Jurkat, Clone E6-1 (cell line): ENCODE results near the gene MYO15B.
"Not testable (repeated sequence)": the region's sequence is repeated elsewhere in the genome, so short reads cannot be mapped to it uniquely, and the experiment has no call there.

Source experiments
- DNase-seq: peaks from one replicate; pipeline ENCODE4 v3.0.0-alpha.2; 2011; ENCODE audit warnings: low read depth, low spot score
- H3K4me3 ChIP-seq: 2 replicates; pipeline ENCODE4 v1.5.1; 2011; ENCODE audit warnings: mild to moderate bottlenecking, low read length, control low read depth, moderate library complexity

Gene MYO15B

DNA sequence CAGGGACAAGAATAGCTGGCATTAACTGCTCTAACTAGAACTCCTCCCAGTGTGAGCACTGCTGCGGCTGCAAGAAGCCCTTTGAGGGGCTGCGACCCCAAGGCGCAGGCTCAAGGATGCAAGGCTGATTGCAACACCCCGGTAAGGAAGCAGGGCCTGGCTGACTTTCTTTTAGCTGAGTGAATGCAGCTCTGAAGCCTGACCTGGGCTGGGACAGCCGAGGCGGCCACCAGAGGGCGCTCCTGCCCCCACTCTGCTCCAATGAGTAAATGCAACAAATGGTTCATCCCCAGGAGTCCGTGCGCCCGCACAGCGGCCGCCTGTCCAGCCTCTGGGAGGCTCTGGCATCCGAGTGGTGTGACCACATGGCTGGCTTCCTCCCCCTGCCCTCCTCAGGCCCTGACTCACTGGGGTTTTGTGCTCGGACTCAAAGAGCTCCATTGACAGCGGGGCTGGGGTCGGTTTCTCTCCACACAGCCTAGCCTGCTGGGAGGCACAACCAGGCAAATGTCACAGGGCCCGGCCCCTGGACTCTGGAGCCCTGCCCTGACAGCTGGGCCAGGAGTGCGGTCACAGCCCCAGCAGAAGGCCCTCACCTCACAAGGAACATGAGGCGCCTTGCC is 45.4 kb downstream of the MYO15B start, which contains the start of gene SMIM5:
TSS of gene SMIM5 (plus strand) at position 572 of the 623 bp plus-strand sequence. CDS start 6,768 bp downstream, outside the sequence.
- H3K4me3 ChIP-seq: no peak within 1 kb of the TSS
- peak; percentile 59 for DNase-seq

DNA sequence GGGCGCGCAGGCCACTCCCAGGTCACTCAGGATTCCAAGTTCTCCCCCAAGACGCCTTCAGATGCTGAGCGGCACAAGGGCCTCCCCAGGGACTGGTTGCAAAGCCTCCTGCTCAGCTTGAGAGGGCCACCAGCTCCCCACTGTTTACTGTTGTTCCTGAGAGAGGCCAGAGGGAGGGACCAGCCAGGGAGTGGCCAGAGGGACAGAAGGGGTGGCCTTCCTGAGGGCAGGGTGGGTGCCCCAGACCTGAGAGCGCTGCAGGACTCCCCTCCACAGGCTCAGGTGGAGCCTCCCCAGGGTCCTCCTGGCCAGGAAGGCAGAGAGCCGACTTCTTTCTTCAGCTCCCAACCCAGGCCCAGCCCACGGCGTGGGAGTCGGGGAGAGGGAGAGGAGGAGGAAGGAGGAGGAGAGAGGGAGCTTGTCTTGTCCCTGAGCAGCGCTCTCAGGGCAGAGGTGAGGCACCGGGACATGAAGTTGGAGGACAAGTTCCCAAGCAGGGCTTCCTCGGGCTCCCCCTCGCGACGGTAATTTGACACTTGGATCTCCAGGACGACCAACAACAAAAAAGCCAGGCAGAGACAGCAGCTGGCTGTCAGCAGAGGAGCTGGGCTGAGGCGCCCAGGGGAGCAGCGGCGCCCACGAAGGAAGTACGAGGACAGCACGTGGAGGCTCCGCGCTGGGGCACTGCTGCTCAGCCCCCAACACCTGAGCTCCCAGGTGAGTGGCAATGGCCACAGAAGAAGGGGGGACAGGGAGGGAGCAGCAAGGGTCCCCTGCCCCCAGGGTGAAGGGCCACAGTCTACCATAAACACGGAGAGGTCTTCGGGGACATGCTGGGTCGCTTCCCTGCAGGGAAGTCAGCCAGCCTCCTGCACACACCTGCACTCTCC is 46.1 kb downstream of the MYO15B start:
- DNase-seq: peak; percentile 30
- no peak overlapping the region for H3K4me3 ChIP-seq

DNA sequence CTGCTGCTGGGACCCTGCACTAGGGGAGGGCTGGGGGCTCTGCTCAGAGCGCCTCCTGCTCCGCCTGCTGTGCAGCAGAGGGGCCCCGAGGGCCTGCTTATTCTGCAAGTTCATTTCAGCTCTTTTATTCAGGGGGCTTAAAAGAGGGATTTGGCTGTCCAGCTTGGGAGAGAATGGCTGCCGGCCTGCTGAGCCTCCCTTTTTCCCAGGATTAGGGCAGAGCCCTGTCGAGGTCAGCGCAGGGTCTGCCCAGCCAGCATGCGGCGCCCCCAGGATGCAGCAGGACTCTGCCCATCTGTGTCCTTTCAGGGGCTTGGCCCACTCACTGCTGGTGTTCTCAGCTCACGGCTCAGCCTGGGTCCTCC is 46.8 kb downstream of the MYO15B start:
- H3K4me3 ChIP-seq: no peak overlapping the region
- DNase-seq: no peak

DNA sequence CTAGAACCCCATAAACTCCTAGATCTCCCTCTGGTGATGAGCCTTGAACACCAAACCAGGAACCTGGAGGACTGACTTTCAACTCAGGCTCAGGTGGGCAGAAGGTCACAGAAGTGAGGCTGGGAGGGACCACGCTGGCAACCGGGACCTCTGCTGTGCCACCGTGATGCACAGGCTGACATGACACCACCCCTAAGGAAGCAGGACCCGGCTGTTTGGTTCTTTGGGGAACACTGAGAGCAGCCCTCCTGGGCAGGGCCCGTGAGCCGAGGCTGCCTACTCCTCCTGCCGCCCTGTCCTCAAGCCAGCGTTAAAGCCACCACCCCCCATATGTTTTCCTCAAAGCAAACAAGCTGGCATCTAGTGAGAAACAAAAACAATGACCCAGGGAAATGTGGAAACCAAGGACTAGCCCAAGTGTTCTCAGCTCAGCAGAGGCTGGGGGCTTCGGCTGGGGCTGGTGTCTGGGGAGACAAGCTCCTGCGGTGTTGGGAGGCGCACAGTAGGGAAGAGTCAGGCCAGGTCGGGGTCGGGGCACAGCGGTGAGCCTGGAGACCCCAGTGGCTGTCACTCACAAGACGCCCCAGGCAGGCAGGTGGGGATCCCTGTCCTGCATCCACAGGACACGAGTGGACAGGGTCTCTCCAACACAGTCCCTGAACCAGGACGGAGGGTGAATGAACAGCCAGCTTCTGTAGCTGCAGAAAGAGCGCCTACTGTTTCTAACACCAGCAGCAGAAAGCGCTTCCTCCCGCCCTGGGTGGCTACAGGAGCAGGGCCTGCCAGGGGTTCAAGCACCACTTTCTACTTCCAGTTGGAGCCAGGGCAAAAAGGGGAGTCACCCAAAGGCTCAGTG is 47.4 kb downstream of the MYO15B start:
- no peak overlapping the region for H3K4me3 ChIP-seq
- DNase-seq: no peak

DNA sequence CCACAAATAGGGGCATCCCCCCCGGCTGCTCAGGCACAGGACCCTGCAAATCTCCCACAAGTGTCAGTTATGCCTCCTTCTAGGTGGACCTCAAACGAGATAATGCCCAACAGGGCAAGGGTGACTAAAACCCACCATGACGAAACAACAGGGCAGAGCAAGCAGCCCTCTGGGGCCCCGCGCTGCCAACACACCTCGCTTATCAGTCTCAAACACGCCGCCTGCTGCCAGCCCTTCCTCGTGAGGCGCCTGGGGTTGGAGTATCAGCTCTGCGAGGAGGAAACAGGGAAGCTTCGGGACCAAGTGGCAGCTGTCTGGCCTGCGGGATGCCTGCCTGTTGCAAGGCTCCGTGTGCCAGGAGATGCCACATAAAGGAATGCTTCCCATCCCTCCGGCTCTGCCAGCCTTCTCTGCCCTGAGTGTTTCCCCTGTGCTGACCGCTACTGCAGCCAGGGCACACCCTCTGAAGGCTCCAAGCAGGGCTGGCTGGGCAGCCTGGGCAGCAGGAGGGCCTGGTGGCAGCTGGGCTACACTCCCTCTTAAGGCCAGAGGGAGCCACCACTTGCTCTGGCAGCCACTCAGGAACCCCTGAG is 48.1 kb downstream of the MYO15B start:
- DNase-seq: no peak
- H3K4me3 ChIP-seq: no peak overlapping the region

DNA sequence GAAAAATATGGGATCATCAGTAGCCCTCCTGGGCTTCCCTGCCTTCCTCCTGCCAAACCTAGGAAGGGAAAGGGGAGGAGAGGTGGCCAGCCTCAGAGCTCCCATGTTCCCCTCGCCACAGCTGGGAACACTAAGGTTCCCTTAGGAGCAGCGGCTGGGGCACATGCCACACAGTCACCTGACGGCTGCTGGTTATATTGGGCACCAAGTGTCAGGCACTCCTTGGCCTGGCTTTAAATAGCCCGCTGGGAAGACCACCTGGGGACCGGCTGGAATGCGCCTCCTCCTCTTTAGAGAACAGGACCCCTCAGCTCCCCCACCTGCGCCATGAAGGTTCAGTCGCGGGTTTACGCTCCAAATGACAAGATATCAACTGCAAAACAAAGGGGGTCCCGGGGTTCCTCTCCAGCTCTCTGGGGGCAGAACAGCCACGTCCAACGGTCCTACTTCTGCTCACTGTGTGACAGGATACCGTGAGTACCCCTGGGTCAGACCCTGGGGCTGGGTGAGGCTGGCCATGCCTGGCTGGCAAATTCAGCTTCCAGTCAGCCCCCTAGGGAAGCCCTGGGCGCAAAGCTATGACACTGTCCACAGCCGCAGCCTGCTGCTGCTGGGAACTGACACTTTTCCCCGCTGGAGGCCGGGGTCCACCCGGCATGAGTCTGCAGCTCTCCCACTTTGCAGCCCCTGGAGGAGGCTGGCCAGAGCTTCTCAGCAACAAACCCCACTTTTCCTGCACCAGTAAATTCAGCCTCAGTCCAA is 49.0 kb downstream of the MYO15B start:
- DNase-seq: no peak
- H3K4me3 ChIP-seq: no peak overlapping the region

DNA sequence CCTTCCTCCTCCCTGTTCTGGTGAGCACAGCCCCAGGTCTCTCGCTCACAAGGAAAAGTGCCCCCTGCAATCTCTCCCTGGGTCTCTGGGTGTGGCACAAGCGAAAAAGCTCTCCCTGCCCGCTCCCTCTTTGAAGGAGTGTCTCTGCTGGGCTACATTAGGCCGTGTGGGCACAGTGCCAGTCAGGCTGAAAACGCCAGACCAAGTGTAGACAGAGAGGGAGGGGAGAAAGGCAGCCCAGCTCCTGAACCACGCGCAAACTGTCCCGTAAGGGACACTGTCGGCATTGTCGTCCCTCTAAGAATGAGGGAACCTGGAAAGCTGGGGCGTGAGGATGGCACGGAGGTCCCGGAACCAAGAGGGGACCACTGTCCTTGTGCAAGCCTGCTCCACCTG is 49.5 kb downstream of the MYO15B start:
- H3K4me3 ChIP-seq: no peak overlapping the region
- DNase-seq: no peak

DNA sequence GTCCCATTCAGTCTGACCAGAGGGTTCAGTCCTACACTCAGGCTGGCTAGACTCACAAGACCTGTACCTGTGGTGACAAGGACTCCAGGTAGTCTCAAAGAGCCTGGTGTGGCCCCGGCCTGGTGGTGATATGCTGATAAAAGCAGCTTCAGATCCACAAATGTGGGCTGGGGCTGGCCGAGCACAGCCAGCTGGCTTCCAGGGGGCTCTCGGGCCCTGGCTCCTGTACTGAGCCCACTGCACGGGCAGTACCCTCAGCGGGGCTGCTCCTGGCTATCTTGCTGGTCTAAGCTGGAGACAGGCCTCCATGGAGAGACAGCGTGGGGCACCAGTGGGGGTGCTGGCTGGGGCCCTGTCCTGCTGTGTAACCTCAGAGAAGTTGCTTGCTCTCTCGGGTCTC is 50.0 kb downstream of the MYO15B start:
- H3K4me3 ChIP-seq: no peak overlapping the region
- no peak for DNase-seq

DNA sequence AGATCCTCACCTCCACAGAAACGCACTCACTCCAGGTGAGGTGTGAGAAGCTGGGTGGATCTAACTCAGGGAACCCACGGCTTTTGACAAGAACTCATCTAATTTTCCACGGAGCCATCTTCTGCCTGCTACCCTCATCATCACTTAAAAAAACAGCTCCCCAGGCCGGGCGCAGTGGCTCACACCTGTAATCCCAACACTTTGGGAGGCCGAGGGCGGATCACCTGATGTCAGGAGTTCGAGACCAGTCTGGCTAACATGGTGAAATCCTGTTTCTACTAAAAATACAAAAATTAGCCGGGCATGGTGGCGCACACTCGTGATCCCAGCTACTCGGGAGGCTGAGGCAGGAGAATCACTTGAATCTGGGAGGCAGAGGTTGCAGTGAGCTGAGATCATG is 50.4 kb downstream of the MYO15B start:
- DNase-seq, H3K4me3 ChIP-seq: not testable (repeated sequence)

DNA sequence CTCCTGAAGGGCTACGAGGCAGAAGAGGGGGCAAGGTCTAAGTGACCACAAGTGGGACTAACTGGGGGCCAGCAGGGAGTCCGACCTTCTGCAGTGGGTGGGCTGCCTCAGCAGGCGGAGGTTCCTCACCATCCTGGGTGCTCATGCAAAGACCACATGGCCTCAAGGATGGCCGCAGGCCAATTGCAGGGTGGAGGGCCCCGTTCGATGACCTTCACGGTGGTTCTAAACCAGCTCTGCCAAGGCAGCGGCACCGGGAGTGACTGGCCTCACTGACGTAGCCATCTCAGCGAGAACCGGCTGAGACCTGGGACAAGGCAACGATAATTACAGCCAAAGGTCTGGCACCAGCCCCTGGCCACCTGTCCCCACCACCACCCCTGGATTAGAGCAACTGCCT is 51.3 kb downstream of the MYO15B start:
- H3K4me3 ChIP-seq: no peak overlapping the region
- DNase-seq: no peak

DNA sequence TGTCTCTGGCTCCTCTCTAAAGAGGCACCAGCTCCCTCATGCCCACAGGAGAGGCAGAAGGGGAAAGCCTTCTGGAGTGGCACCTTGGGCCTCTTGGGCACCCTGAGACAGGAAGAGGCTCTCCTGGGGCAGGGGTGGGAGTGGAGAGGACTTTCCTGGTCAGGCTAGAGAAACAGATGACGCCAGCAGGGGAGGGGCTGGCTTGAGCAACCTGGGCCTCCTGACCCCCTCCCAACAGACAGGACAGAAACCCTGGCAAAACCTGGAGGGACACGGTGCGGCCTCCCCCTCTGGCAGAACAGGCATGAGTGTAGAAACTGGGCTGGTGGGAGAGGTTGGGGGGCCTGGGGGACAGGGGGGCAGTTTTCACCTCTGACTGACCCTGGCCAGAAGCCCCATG is 51.7 kb downstream of the MYO15B start:
- no peak for DNase-seq
- no peak overlapping the region for H3K4me3 ChIP-seq

DNA sequence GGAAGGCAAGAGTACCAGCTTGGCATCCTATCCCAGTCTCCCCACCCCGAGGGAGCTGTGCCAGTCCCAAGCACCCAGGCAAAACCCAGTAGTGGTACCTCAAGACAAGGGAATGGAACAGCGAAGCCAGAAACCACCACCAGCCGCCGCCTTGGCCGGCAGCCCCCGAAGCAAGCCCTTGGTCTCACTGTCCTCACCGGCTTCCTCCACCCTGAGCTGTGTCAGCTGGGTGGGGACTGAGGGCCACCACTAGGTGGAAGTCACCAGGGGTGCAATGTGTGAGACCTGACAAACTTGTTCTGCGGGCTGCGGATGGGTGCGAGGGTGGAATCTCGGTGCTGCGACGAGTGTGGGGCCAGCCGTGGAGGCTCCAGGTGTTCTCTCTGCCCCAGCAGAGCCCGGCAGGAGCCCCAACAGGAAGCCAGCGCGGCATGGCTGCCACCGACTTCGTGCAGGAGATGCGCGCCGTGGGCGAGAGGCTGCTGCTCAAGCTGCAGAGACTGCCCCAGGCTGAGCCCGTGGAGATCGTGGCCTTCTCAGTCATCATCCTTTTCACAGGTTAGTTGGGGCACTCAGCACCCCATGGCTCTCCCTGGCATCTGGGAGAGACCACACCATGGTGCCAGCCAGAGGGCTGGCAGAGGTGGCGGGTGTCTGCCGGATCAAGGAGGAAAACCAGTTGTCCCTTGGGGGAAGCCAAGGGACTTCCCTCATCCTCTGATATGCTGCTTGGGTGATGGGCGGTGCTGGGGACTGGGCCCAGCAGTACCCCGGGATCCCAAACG is 52.4 kb downstream of the MYO15B start:
- no peak for DNase-seq

DNA sequence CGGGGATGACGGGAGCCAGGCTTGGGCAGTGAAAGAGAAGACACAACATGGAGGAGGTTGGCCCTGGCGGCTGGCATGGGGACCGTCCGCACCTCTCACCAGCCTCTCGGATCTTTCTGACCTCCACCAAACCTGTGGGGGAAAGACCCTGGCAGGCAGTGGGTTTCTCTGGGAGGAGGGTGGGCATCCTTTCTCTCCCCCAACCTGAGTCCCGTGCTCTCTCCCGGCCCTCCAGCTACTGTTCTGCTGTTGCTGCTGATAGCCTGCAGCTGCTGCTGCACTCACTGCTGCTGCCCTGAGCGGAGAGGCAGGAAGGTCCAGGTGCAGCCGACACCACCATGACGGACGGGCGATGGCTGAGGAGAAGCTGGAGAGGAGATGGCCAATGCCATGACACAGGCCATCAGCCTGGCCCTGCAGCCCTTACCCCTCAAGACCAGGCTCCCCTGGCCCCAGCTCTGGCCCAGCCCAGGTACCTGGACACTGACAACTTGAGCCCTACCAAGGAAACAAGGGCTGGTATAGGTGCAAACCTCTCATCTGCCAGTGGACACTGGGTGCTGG is 53.0 kb downstream of the MYO15B start:
- DNase-seq: no peak
- no peak overlapping the region for H3K4me3 ChIP-seq

More for the DNA sequence above, 52.4 kb downstream of the MYO15B start:
- no peak overlapping the region for H3K4me3 ChIP-seq

DNA sequence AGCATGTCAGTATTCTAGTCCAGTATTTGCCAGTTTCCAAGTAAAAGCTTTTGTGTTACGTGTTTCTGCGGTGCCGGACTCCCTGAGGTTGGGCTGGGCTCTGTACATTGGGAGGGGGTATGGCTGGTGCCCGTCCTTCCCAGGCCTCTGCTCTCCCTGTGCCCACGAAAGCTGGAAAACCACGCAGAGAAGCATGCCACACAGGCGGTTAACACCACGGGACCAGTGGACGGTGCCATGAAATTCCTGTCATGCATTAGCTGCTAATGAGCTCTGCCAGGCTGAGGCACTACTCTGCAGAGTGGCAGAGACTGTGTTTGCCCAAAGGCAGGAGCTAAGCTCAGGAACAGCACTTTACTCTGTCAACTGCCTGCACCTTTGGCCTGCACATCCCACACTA is 53.7 kb downstream of the MYO15B start:
- DNase-seq: no peak
- H3K4me3 ChIP-seq: no peak overlapping the region

DNA sequence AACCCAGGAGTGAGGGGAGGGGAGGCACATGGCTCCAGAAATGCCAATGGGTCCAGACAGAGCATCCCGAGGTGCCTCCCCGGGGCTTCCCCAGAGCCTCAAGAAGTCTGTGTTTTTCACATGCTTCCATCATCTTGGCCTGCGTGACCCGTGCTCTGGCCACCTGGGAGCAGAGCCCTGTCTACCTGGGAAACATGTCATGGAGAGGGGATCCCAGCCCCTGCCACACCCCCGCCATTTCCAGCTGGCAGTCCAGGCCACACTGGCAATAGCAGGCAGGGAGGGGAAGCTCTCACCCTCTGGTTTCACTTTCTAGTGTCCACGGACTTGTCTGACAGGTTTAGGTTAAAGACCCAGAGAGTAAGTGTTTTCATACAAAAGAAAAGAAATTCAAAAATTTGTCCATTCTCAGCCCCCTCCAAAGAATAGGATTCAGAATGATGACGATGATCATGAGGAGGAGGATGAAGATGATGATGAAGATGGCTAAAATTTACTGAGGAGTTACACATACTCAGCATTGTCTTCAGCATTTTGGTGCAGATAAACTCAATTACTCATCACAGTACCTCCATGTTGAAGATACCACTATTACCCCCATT is 54.7 kb downstream of the MYO15B start:
- H3K4me3 ChIP-seq: no peak overlapping the region
- no peak for DNase-seq

DNA sequence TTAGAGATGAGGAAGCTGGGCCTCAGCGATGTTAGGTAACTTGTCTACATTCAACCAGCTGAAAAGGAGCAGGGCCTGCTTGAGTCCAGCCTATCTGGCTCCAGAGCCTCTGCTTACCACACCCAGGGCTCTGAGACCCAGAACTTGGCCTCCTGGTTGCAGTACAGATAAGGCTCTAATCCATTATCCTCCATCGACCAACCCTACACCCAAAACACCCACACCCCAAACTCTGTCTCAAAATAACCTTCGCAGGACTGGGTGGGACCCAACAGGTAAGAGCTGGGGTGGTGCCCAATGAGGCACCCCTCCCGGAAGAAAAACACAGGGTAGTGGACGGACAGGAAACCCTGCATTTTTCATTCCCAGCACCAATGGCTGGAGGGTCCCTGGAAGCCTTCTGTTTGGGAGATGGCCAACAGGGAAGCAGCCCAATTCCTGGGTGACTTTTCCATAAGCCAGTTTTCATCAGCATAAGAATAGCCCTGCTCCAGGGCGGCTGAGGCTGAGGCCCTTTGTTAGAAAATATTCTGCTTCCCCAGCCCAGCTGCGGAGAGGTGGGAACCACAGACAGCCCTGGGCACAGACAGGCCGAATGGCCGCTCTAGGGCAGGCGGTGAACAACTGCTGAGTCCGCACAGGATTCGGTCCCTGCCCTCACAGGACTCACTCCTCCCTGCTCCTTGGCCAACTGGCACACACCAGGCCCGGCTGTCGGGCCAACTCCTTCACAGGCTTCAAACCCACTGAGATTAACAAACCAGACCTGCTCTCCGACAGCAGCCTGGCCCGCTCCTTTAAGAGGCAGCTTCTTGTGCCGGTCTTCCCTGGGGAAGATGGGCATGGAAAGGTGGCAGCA is 55.4 kb downstream of the MYO15B start:
- no peak for DNase-seq
- no peak overlapping the region for H3K4me3 ChIP-seq
